ENCODE data around the gene MRGPRF. TPM values are rescaled to one million over a fixed set of nuclear protein-coding genes. Genes with fewer than 3 reads are reported as not detected.

The MRGPRF gene
- total RNA-seq, 1 experiment from 2014 or later, result 0.76 TPM

GRCh38 chr11:68961245-68961644, 51.8 kb downstream of the MRGPRF start:
- H3K4me3 ChIP-seq (replicated peaks in 1 of 2; ENCODE audit: low read depth in 1 of 2, low read length in 2 of 2), result no peak overlapping the region
- H3K36me3 ChIP-seq (ENCODE audit: control insufficient read depth in 1 of 2, insufficient read depth in 2 of 2, low read length in 2 of 2), result no peaks in the 10 kb centered on the region
- H3K9me2 ChIP-seq (ENCODE audit: insufficient read depth), result no peaks in the 10 kb centered on the region
- TF ChIP-seq JUND (IDR thresholded peaks at IDR 0.05), result no peak
- TF ChIP-seq ATF3 (IDR thresholded peaks at IDR 0.05), result no peak
- DNase-seq (ENCODE audit: low read depth, low spot score), result no peak
- POLR2A ChIA-PET, result no interaction called here
- no TSS peak for BruUV-seq (replicated peaks)
- intact Hi-C loops (cut with micrococcal nuclease), result no loop called here
- no peaks in the 10 kb centered on the region for H3K27me3 ChIP-seq (ENCODE audit: insufficient read depth, low read length)
- RAD21 ChIA-PET (ENCODE audit: low non-redundant PET in 1 of 2, low total read pairs in 2 of 2, uncharacterized antibody in 2 of 2, unreplicated experiment in 2 of 2), result no interaction called here
- H2AFZ ChIP-seq (ENCODE audit: low read depth, low read length, poor library complexity, severe bottlenecking), result no peak overlapping the region
- no peaks in the 10 kb centered on the region for H4K20me1 ChIP-seq (ENCODE audit: insufficient read depth)
- CTCF ChIA-PET, result no interaction called here
- peaks cover 0 to 3% of the 10 kb centered on the region in 2 experiments; a peak in 1 of 4 replicates for H3K9me3 ChIP-seq (ENCODE audit: control insufficient read depth in 1 of 2, insufficient read depth in 1 of 2, low read depth in 1 of 2, low read length in 2 of 2)
- H3K79me2 ChIP-seq (ENCODE audit: insufficient read depth, low read length), result no peaks in the 10 kb centered on the region
- H3K4me2 ChIP-seq (ENCODE audit: low read length), result no peak overlapping the region
- peak; percentile 53; the same call in 1 of the 2 replicates for ATAC-seq
- H3K4me1 ChIP-seq (ENCODE audit: control insufficient read depth in 1 of 2, insufficient read depth in 2 of 2, low read length in 2 of 2), result no peaks in the 10 kb centered on the region
- no peak overlapping the region for H3K9ac ChIP-seq (ENCODE audit: low read length)
- no peak overlapping the region for H3K27ac ChIP-seq (ENCODE audit: low read depth, low read length)

- Histone ChIP-seq H3K9ac (ENCODE audit: low read length) (no peak overlapping the region), H3K4me2 (ENCODE audit: low read length) (no peak overlapping the region), H3K9me2 (ENCODE audit: insufficient read depth) (no peaks in the 10 kb centered on the region), H3K4me1 (ENCODE audit: control insufficient read depth in 1 of 2, insufficient read depth in 2 of 2, low read length in 2 of 2) (no peaks in the 10 kb centered on the region; a peak in 1 of 4 replicates), H3K4me3 (replicated peaks in 1 of 2; ENCODE audit: low read depth in 1 of 2, low read length in 2 of 2) (no peak overlapping the region), H3K79me2 (ENCODE audit: insufficient read depth, low read length) (no peaks in the 10 kb centered on the region), H3K36me3 (ENCODE audit: control insufficient read depth in 1 of 2, insufficient read depth in 2 of 2, low read length in 2 of 2) (no peaks in the 10 kb centered on the region), H3K27ac (ENCODE audit: low read depth, low read length) (no peak overlapping the region), H2AFZ (ENCODE audit: low read depth, low read length, poor library complexity, severe bottlenecking) (no peak overlapping the region), H3K27me3 (ENCODE audit: insufficient read depth, low read length) (no peaks in the 10 kb centered on the region), H3K9me3 (ENCODE audit: control insufficient read depth in 1 of 2, insufficient read depth in 1 of 2, low read depth in 1 of 2, low read length in 2 of 2) (peaks cover 0 to 3% of the 10 kb centered on the region in 2 experiments; a peak in 1 of 4 replicates), H4K20me1 (ENCODE audit: insufficient read depth) (no peaks in the 10 kb centered on the region)
- ATAC-seq (no peak), DNase-seq (ENCODE audit: low read depth, low spot score) (no peak)
- BruUV-seq (replicated peaks), result no TSS peak
- intact Hi-C loops (cut with micrococcal nuclease), result no loop called here
- ChIA-PET RAD21 (ENCODE audit: low non-redundant PET in 1 of 2, low total read pairs in 2 of 2, uncharacterized antibody in 2 of 2, unreplicated experiment in 2 of 2) (no interaction called here), CTCF (interaction anchor here (1.2 kb wide), 1 partner anchor 84 kb away, joined by 3 read pairs; no protein-coding TSS in a partner anchor), POLR2A (no interaction called here)
- TF ChIP-seq SIN3A (IDR thresholded peaks at IDR 0.05; ENCODE audit: low read depth), result no peak
- TF ChIP-seq SRF (IDR thresholded peaks at IDR 0.05; ENCODE audit: low read depth), result no peak
- TF ChIP-seq POLR2AphosphoS5 (IDR thresholded peaks at IDR 0.05; ENCODE audit: low read depth, low read length), result no peak
- no peak for TF ChIP-seq POLR2A (IDR thresholded peaks at IDR 0.05; ENCODE audit: borderline replicate concordance, extremely low read depth, insufficient read depth, insufficient read length)
- TF ChIP-seq REST (IDR thresholded peaks at IDR 0.05; ENCODE audit: low read depth), result no peak
- TF ChIP-seq EZH2 (IDR thresholded peaks at IDR 0.05), result no peak
- no peak for TF ChIP-seq FOSL1 (IDR thresholded peaks at IDR 0.05; ENCODE audit: low read depth)
- TF ChIP-seq EZH2phosphoT487 (IDR thresholded peaks at IDR 0.05; ENCODE audit: borderline replicate concordance), result no peak
- no peak for TF ChIP-seq CBX3 (IDR thresholded peaks at IDR 0.05; ENCODE audit: low read depth)
- no peak for TF ChIP-seq ZFX (IDR thresholded peaks at IDR 0.05)
- TF ChIP-seq TCF7L2 (IDR thresholded peaks at IDR 0.05; ENCODE audit: borderline replicate concordance, extremely low read depth, insufficient read depth, insufficient read length), result no peak
- TF ChIP-seq YY1 (IDR thresholded peaks at IDR 0.05; ENCODE audit: extremely low read depth, insufficient replicate concordance, low read depth, low read length), result no peak
- no peak for TF ChIP-seq MAX (IDR thresholded peaks at IDR 0.05)
- TF ChIP-seq CEBPB (IDR thresholded peaks at IDR 0.05; ENCODE audit: low read depth), result no peak
- TF ChIP-seq ZNF274 (IDR thresholded peaks at IDR 0.05; ENCODE audit: low read depth, low read length), result no peak
Measured at GRCh38 chr11:68960294-68961071, 52.6 kb downstream of the MRGPRF start.
